Vagina (tissue), 2 donors: ENCODE measurements around the gene PSEN2.

ENCODE experiments used
- CTCF ChIP-seq, 3 experiments: fragments of 450-650 bp in 2 of 3; fragments of 200-600 bp in 1 of 3; sonication (generic) in 1 of 3; IDR thresholded peaks; one replicate each; pipeline ENCODE4 v1.5.1; 2017 to 2019; ENCODE audit warnings: antibody characterized with exemption in 3 of 3, mild to moderate bottlenecking in 2 of 3, moderate library complexity in 2 of 3
- POLR2A ChIP-seq, 2 donors: fragments of 450-650 bp; IDR thresholded peaks; one replicate each; pipeline ENCODE4 v1.6.1; 2017; ENCODE audit warnings: antibody characterized with exemption in 2 of 2, mild to moderate bottlenecking in 2 of 2, moderate library complexity in 2 of 2

- TF ChIP-seq CTCF (IDR thresholded peaks at IDR 0.05) = no peak
- peak in 1 of 2 donors; percentile 15 for TF ChIP-seq POLR2A (IDR thresholded peaks at IDR 0.05)
These were observed 43.0 kb upstream of the PSEN2 start for GRCh38 chr1:226827458-226827857.
